NCI-H1694 (cell line): Measurements from ENCODE around the gene TNPO3.
A peak's percentile ranks its signal among the peaks of the same experiment; 100 is the strongest.

Experiments
- DNase-seq: peaks from one replicate; lab custom pipeline; 2025; lab: John Stamatoyannopoulos, UW

Gene TNPO3

DNA sequence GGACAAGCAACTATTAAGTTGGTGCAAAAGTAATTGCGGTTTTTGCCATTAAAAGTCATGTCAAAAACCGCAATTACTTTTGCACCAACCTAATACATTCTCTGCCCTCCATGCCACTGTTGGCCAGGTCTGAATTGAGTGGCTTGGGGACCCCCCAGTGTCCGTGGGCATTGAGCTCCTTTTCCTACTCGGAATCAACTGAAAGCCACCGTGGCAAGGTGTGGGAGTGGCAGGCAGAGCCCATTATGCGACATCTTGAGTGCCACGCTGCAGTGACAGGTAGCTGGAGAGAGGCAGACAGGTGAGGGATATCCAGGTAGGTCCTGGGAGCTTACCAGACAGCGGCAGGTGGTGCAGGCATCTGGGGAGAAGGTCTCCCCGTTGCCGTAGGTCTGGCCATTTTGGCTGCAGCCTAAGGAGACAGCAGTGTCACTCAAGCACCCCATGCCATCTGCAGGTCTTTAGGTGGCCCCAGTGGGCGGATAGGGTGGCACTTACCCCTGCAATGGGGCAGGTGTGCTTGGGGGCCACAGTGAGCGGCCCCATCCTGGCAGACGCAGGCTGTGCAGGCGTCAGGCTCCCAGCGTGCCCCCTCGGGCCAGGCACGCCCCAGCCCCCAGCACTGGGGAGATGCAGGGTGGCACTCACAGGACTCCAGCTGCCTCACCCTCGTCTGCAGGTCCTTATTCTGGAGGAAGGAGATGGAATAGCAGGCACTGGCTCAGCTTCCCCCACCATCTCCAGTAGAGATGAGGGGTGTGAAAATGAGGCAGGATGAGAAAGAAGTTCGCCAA, 147.9 kb downstream of the TNPO3 start:
- peak; percentile 3 for DNase-seq

DNA sequence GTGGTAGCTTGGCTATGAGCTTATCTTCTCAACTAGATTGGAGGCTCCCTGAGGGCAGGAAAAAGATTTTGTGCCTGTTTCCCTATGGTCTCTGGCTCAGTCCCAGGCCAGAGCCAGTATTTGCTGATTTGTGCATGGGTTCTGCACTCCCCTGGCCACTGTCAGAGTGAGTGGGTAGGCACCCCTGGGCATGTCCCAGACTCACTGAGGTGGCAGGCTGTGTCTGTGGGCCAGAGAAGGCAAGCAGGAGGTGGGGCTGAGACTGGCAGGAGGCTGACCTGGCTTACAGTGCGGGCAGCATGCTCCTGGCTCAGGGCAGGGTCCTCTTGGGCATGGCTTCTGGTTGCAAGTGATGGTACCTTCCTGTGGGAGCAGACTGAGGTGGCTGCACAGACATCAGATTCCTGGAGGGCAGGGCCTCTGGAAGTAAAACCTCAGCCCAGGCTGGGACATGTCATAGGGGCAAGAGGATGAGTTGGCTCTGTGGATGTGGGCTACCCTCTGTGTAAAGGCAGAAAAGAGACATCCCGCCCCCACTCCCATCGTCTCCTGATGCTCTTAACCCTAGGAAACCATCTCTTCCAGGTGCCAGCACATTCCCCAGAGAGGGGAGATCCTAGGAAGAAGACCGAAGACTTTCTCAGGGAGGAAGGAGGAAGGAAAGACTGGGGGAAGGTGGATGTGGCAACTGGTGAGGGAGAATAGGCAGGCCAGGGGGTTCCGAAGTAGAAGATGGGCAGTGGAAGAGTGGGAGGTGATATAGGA, 148.7 kb downstream of the TNPO3 start:
- no peak for DNase-seq

DNA sequence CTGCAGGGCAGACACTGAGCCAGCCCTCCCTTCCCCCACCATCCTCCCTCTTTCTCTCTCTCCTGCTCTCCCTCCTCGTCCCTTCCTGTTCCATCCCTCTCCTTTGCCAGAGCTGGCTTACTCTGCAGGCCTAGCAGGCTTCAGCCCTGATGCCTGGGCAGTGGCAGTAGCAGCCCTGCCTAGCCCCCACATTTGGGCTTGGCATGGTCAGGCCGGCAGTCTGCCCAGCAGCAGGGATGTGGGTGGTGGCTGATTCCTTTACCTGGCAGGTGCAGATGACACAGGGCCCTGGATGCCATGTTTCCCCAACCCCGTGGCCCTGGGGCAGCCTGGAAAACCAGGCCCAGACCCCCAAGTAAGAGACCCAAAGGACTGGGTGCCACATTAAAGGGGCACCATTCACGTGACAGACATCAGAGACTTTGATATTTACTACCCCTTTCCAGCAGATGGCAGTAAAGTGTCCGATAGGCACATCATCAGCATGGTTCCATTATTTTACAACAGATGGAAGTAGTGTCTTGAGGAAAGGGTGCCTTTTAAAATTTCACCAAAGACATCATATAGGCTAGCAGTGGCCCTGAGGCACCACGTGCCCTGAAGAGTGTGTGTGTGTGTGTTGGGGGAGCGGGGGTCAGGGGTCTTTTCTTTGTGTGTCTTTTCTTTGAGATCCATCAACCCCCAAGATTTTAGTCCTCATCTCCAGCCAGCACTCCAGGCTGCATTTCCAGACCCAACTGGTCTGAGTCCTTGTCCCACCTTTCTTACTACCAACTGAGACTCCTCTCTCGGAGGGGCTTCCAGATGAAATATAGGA, 150.3 kb downstream of the TNPO3 start:
- DNase-seq: peak; percentile 63
